ENCODE data around the gene COX19.

DNA sequence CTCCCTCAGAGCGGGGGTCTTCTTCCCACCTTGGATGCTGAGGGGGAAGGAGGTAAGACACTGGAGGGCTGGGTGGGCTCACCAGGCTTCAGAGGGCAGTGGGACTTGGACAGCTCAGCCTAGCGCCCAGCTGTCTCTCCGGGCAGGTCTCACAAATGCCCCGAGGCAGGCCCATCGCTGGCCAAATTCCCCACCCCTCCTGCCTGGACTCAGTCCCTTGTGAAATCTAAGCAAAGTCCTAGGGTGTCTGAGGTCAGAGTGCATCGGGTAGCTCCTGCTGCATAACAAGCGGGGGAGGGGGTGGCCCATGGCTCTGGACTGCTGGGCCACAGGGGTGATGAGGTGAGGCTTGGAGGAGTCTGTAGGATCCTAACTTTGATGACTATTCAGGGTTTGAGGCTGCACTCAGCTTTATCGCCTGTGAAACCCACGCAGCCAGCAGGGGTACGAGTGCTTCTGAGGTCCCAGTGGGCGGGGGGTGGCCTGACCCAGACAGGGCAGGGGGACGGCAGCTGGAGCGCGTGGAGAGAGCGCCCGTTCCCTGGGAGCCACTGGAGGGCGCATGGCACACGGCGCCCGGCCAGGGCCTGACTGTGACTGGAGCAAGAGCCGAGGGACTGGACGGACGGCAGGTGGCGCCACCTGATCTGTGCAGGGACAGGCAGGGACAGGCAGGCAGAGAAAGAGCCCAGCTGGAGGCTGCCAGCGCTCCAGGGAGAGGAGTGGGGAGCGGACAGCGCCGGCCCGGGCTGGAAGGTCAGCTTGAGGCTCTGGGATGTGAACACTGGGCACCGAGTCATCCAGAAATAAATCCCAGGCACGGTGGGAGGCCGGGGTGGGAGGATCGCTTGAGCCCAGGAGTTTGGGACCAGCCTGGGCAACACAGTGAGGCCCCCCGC lies 17.6 kb upstream of the COX19 start:
- no peak for TF ChIP-seq EZH2 (IDR thresholded peaks at IDR 0.05)
- TF ChIP-seq FOXP2 (optimal IDR thresholded peaks at IDR 0.05; ENCODE audit: control extremely low read depth, extremely low read length, insufficient read depth), result no peak
- no peak for TF ChIP-seq POLR2AphosphoS5 (IDR thresholded peaks at IDR 0.05; ENCODE audit: borderline replicate concordance, low read depth, low read length)
